Activated CD4-positive, CD25-positive, alpha-beta regulatory T cell treated with anti-CD3 and anti-CD28 coated beads, Interleukin-2, amount 50 U/mL, for 72 hours (primary cell): ENCODE data around the gene SLC25A48.

Experiments
- DNase-seq: peaks from one replicate; pipeline ENCODE4 v3.0.0; 2021

Gene SLC25A48

DNA sequence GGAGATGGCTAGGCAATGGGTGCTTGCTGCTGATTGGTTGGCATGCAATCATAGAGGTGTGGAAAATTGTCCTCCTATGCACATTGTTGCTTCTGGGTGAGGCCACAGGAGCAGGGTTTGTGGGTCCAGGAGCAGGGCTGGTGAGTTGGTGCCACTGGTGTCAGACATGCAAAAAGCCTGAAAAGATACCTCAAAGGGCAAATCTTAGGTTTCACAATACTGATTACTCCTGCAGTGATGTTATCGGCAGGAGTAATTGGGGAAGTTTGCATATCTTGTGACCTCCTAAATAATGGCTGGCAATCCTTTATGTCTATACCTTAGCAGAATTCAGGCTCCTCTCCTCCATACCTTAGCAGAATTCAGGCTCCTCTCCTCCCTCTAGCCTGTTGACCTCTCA lies 25.2 kb downstream of the SLC25A48 start:
- no peak for DNase-seq

DNA sequence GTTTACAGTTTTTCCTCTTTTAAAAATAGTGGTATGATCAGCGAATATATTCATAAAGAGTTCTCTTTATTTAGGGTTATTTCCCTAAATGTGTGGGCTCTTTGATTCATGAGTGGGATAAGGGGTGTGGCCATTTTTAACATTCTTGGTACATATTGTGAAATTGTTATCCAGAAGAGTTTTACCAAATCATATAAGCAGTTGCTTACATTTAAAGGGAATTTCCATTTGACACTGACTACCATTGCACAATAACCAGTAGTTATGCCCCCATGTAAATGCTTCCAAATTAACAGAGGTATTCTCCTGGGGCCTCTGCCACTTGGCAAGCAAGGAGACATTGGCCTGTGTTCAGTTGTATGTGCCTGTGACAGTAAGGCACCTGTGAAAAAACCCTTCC lies 27.2 kb downstream of the SLC25A48 start:
- no peak for DNase-seq

DNA sequence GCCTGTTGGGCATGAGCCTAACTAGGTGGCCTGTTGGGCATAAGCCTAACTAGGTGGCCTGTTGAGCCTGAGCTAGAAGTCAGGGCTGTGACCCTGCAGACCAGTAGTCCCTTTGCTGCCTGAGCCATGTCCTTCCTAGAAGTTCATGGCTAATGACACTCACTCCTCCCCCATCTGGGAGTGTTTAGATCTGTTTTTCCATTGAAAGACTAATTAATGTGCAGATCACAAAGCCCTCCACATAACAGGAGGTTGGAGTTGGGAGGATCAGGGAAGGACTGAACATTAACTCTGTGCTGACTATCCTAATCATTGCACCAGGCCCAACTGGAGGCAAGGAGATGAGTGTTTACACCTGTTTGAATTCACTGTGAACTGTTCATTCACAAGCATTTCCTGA lies 27.6 kb downstream of the SLC25A48 start:
- no peak for DNase-seq

DNA sequence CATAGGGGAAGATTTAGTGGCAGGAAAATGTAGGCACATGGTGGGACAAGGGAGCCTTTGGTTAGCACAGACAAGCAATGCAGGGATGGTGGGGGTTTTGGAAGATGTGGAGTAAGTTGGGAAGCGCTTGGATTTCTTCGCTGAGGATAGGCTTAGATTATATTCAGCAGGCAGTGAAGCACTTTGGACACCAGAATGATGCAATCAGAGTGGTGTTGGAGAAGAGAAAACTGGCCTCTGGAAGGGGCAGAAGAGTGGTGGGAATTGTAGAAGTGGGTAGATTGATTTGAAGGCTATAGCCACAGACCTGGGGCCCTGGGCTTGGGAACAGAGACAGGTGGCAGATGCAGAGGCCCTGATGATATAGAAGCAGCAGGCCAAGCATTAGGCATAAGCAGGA lies 28.3 kb downstream of the SLC25A48 start:
- DNase-seq = no peak

DNA sequence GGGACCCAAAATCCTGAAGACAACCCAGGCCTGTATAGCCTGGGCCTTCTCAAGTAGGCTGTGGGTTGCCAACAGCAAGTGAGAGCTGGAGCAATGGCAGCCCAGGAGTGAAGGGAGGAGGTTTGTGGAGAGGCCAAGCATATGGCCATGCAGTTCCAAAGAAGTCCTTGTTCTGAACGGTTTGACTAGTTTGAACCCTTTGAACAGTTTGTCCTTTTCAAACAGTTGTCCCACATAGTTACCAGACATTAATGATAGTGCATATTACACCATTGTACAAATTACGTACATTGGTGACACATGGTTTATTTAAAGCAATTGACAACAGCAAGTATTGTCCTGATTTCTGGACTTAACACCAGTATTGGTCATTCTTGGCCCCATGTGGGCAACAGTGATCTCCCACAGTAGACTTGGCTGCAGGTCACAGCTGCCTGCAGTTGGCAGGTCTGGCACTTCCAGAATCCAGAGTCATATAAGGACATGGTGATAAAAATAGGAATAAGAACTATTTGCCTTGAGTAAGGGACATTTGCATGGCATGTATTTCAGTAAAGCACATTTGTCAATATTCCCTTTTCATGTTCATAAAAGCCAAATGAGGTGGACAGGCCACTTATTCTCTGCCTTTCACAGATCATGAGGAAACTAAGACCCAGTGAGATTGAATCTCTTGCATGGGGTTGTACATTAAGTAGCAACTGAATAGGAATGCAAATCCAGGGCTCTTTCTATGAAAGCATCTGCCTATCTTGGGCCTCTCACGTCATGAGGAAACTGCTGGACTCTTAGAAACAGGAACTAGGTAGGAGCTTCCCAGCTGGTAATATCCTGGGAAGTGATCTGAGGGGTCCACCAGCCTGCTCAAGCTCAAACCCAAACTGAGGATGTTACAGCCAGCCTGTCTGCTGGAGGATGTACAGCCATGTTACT lies 30.3 kb downstream of the SLC25A48 start:
- DNase-seq = no peak

DNA sequence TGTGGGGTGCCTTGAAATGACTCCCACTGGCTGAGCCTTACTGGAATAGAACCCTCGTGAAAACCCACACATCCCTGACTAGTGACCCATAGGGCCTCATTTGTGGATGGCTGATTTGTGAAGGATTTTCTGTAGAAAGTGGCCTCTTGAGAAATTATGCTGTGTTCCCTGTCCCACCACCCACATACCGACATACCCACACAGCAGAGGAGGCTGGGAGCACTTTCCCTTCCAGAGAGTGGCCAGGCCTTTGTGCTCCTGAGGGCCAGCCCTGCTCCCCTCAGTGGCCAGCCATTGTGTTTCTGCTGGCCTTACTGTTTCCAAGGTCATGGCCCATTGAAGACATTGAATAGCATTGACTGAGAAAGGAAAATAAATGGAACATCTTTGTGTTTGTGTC lies 31.6 kb downstream of the SLC25A48 start:
- DNase-seq = no peak

DNA sequence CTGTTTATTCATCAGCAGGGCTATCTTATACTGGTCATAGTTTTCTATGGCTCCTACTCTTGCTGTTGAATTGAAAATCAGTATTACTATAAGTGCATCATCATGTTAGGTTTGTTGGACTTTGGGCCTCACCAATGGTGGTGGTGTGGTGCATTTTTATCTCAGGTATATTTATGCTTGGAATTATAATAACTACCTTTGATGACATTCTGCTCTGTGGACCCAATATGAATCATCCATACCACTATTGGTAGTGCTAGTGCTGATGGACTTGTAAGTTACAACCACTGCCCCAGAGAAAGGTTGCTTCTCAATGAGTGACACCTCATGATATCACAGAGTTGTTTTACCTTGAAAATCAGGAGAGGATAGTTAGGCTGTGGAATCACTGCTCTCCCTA lies 33.1 kb downstream of the SLC25A48 start:
- DNase-seq = no peak

DNA sequence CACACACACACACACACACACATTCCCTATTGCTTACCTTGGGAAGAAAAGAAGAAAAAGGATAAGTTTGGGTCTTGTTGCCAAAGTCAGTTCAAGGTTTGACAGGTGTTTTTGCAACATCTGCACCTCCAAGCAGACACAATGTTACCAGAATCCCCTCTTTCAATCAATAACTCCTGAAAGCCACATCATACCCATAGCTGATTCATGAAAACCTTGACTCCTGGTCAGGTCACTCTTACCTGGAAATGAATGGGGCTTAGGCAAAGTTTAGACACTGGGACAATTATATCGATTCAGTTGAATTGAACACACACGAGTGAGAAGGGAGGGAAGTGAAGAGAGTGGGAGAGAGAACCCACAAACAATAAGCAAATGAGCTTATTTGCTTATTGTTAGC lies 34.2 kb downstream of the SLC25A48 start:
- no peak for DNase-seq

GRCh38 chr5:135869276-135869675 lies 34.8 kb downstream of the SLC25A48 start:
- no peak for DNase-seq

DNA sequence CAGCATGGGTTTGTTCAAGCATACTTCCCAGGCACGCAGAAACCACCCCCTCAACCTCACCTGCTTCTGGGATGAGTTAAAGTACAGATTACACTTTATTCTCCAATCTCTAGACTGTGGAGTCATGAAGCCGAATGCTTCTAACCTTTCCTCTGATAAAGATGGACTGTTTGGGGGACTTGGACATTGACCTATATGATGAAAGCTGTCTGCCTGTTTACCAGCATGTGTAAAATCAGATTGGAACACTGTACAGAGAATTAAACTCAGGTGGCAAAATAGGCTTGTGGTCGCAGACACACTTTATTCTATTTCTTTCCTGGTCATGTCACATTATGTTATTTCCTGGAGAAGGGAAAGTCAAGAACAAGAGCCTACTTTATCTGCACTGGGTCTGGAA lies 35.5 kb downstream of the SLC25A48 start:
- no peak for DNase-seq

GRCh38 chr5:135871268-135871915 lies 36.9 kb downstream of the SLC25A48 start:
- DNase-seq = no peak

GRCh38 chr5:135873831-135874230 lies 39.4 kb downstream of the SLC25A48 start:
- no peak for DNase-seq

GRCh38 chr5:135874461-135874860 lies 40.0 kb downstream of the SLC25A48 start:
- DNase-seq = no peak

DNA sequence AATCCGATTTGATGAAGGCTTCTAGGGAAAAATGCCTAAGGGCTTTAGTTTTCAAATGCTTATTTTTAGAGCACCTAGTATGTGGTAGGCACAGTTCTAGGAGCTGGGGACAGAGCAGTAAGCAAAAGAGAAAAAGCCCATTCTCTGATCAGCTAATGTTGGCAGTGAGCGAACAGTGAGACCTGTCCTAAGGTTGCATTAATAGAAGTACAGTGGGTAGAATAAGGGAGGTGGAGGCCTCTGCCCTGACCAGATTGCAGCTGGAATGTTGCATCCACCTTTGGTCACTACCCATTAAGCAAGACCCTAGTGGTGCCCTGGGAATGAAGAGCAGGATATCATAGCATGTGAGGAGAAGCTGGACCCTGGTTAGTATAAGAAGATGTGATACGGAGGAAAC lies 41.1 kb downstream of the SLC25A48 start:
- no peak for DNase-seq

- no peak for DNase-seq
These were observed 41.7 kb downstream of the SLC25A48 start for GRCh38 chr5:135876146-135876545.

DNA sequence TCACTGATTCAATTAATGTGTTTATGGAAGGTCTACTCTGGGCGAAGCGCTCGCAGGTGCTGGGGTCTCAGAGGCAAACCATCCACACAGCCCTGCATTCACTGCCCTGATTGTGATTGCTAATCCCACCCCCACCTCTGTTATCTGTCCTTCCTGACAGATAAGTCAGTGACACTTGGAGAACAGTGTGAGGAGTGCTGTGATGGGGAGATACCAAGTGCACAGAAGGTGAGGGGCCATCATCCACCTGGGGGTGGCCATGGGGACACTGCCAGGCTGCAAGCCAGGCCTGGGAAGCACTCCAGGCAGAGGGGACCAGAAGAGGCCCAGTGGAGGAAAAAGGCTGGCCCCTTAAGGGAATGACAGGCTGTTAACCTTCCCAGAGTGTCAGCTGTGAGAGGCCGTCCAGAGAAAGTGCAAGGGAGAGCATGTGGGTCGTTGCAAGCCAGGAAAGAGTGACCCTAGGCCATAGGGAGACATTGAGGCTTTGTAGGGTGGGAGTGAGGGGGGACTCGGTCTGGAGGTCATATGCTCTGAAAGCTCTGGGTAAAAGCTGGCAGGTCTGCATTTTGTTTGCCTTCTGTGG lies 43.2 kb downstream of the SLC25A48 start:
- DNase-seq = no peak

DNA sequence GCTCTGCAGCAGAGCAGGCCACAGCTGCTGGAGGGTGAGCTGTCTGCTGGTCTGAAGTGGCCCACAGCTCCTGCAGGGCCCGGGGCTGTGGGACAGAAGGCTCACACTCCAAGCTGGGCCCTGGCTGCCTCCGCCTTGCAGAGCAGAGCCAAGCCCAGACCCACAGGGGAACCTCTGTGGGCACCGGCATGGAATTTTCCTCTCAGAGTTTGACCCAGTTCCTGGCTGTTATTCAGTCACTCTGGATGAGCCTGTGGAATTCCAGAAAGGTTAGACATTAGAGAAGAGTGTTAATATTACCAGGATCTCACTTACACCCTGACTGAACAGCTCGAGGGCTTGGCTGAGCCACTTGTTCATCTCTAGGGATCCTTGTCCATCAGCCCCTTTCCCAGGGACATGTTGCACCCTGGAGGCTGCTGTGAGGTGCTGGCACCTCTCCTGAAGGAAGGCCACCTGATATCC lies 43.7 kb downstream of the SLC25A48 start:
- no peak for DNase-seq

GRCh38 chr5:135879591-135879990 lies 45.1 kb downstream of the SLC25A48 start:
- DNase-seq = no peak

GRCh38 chr5:135880278-135880677 lies 45.8 kb downstream of the SLC25A48 start:
- DNase-seq = no peak

DNA sequence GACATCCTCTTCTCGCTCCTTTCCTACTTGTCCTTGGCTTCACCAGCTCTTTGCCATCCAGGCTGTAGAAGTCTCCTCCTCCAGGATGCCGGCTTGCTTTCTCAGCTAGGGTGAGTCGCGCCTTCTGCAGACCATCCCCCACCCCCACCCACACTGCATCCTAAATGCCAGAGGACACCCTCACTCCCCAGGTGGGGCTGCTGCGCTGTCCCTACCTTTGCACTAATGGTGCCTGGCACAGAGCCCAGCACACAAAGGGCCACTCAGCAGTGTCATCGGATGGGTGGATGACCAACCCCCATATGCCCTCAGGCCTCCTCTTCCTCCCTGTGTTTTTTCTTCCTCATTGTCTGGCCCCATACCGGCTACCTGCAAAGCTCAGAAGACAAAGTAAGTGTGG lies 46.3 kb downstream of the SLC25A48 start:
- no peak for DNase-seq

DNA sequence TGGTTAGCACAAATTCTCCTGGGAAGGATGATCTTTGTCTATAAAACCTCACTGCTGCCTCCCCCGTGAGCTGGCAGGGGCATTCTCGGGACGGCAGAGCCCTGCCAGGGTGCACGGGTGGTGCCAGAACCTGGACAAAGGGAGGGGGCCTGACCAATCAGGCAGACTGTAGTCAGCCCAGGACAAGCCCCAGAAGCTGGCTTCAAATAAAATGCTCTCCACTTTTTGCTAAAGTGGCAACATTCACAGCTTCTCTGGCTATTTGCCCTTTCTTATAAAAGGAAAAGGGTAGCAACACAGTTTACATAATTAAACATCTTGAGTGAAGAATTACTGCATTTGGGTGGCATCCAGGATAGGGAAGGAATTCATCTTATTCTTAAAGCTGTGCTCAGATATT lies 46.8 kb downstream of the SLC25A48 start:
- no peak for DNase-seq

DNA sequence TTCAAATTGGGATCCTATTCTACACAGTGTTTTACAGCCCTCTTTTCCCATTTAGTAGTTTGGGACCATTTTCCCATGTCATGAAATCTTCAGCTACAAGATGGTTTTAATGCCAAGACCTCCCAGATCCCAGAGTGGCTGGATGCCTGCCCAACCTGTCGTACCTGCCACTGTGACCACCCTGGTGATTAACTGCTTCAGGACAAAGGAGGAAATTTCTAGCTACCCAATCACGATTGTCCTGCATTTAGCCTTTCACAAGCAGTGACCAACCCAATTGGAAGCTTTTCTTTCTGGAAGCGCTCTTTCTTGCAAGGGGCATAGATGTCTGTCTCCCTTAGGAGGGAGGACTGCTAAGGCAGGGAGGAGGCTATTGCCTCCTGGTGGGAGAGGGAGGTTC lies 47.4 kb downstream of the SLC25A48 start:
- no peak for DNase-seq

DNA sequence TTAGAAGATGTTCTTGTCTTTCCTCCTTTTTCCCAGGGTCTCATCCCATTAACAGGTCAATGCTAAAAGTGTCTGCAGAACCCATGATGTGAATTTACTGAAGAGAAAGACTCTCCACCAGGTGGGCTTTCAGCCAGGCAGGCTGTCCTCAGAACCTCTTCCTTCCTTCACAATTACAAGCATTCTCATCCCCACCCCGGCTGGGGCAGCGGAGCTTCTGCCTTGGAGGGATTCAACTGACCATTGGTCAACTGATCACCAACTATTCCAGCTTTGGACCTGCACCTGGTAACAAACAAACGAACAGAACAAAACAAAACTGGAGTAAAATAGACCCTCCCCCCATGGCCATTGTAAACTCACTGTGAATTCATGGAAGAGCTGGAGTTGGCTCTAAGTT lies 48.6 kb downstream of the SLC25A48 start:
- no peak for DNase-seq

DNA sequence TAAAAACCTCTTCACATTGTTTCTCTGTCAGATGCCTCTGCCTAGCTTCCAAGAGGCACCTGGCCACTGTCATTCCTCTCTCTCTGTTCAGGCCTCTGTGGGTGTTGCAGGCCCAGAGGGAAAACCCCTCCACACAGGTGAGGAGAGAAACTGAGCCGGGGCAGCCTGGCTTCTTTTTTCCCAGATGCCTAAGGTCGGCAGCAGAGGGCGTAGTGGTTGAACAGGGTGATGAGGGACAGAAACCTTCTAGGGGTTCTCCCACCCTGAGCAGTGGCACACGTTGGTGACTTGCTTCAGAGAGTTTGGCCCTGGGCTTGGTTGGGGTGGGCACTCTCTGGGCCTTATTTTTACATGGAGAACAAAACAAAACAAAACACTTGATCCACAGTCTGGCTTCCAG lies 49.0 kb downstream of the SLC25A48 start:
- DNase-seq = no peak
